Nephron (organoid): Measurements from ENCODE around the gene LCN2.

Experiments
- H3K27ac Mint-ChIP-seq, 3 experiments: 2 replicates each; pipeline ENCODE4 v1.8.0; 2020; ENCODE audit warnings: mixed read lengths in 3 of 3, mild to moderate bottlenecking in 2 of 3, moderate library complexity in 1 of 3
- H3K27me3 Mint-ChIP-seq: 2 replicates; pipeline ENCODE4 v1.8.0; 2021; ENCODE audit warnings: low read depth, mild to moderate bottlenecking, moderate library complexity, mixed read lengths
- H3K36me3 Mint-ChIP-seq: 2 replicates; pipeline ENCODE4 v1.8.0; 2020; ENCODE audit warnings: low read depth, mixed read lengths
- H3K4me1 Mint-ChIP-seq: 2 replicates; pipeline ENCODE4 v1.8.0; 2020; ENCODE audit warnings: mixed read lengths
- H3K4me3 Mint-ChIP-seq, 3 experiments: 2 replicates each; pipeline ENCODE4 v1.8.0; 2020; ENCODE audit warnings: mild to moderate bottlenecking in 3 of 3, mixed read lengths in 3 of 3, moderate library complexity in 2 of 3
- H3K9me3 Mint-ChIP-seq: 2 replicates; pipeline ENCODE4 v1.8.0; 2020; ENCODE audit warnings: mixed read lengths
- CTCF ChIP-seq, 3 experiments: fragments of 200-600 bp; sonication (generic); IDR thresholded peaks; one replicate each; pipeline ENCODE4 v1.5.0; 2021; ENCODE audit warnings: antibody characterized with exemption in 3 of 3; ENCODE audit not compliant: unreplicated experiment in 3 of 3

Gene LCN2

DNA sequence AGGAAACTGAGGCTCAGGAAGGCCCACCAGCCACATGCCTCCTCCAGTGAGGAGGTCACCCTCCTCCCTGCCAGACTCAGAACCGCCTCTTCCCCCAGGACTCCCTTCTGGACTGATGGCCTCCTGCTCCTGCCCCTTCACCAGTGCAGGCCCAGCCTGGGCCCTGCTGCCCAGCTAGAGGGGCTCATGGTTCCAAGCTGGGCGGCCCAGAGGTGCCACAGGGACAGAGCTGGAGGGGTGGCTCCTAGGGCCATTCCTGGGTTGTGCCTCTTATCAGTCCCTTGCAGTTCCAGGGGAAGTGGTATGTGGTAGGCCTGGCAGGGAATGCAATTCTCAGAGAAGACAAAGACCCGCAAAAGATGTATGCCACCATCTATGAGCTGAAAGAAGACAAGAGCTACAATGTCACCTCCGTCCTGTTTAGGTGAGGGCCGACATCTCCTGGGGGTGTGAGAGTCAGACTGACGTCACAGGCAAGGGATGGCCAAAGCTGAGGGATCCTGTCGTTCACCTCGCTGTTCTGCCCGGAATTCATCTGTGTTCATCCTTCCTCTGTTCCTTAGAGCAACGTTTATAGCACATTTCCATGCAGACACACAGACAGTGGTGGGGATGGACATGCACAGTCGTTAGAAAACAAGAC lies 819 bp downstream of the LCN2 start:
- peak overlapping the region in 2 of 3 experiments; percentile 50 to 66 for H3K27ac Mint-ChIP-seq
- no peak overlapping the region for H3K4me3 Mint-ChIP-seq
- peaks cover 18% of the 10 kb centered on the region for H3K4me1 Mint-ChIP-seq
- H3K27me3 Mint-ChIP-seq, result no peaks in the 10 kb centered on the region
- TF ChIP-seq CTCF (IDR thresholded peaks at IDR 0.05; ENCODE audit: unreplicated experiment in 3 of 3), result no peak
- H3K9me3 Mint-ChIP-seq, result no peaks in the 10 kb centered on the region
- no peaks in the 10 kb centered on the region for H3K36me3 Mint-ChIP-seq

DNA sequence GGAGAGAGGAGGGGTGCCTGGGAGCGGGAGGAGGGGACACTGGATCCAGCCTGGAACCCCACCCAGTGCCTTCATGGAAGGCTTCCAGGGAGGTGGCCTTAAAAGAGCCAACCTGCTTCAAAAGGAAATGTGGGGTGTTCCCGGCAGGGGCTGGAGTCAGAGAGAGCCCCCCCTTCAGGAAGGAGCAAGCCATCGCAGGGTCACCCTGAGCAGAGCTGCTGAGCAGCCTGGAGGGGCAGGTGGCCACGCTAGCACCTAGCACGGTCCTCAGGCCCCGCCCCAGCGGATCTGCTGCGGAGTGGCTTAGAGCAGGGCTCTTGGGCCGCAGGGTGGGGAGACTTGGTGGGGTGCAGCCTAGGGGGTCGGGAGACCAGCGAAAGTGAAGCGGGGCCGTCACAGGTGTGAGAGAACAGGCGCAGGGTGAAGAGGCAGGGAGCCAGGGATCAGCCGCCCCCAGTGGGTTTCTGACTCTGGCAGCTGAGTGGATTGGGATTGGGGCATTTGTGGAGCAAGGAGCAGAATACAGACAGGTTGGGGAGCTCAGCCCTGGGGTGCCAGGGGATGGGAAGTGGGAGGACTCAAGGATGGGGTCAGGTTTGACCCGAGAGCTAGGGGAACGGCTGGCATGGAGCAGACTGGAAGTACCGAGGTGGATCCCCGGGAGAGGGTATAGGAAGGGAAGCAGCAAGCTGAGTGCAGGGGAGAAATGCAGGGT lies 1.5 kb downstream of the LCN2 start:
- H3K27ac Mint-ChIP-seq, result peak overlapping the region in 2 of 3 experiments; percentile 50 to 66

GRCh38 chr9:128151309-128152132 lies 2.3 kb downstream of the LCN2 start:
- H3K36me3 Mint-ChIP-seq, result no peaks in the 10 kb centered on the region
- H3K27ac Mint-ChIP-seq, result peak overlapping the region in 1 of 3 experiments; percentile 50
- no peaks in the 10 kb centered on the region for H3K27me3 Mint-ChIP-seq
- no peak overlapping the region for H3K4me3 Mint-ChIP-seq
- TF ChIP-seq CTCF (IDR thresholded peaks at IDR 0.05; ENCODE audit: unreplicated experiment in 3 of 3), result no peak
- peaks cover 16% of the 10 kb centered on the region for H3K4me1 Mint-ChIP-seq
- no peaks in the 10 kb centered on the region for H3K9me3 Mint-ChIP-seq

More for the DNA sequence above, 1.5 kb downstream of the LCN2 start:
- H3K4me1 Mint-ChIP-seq, result peaks cover 18% of the 10 kb centered on the region
- TF ChIP-seq CTCF (IDR thresholded peaks at IDR 0.05; ENCODE audit: unreplicated experiment in 3 of 3), result no peak
- no peak overlapping the region for H3K4me3 Mint-ChIP-seq
- no peaks in the 10 kb centered on the region for H3K9me3 Mint-ChIP-seq
- no peaks in the 10 kb centered on the region for H3K27me3 Mint-ChIP-seq
- H3K36me3 Mint-ChIP-seq, result no peaks in the 10 kb centered on the region

DNA sequence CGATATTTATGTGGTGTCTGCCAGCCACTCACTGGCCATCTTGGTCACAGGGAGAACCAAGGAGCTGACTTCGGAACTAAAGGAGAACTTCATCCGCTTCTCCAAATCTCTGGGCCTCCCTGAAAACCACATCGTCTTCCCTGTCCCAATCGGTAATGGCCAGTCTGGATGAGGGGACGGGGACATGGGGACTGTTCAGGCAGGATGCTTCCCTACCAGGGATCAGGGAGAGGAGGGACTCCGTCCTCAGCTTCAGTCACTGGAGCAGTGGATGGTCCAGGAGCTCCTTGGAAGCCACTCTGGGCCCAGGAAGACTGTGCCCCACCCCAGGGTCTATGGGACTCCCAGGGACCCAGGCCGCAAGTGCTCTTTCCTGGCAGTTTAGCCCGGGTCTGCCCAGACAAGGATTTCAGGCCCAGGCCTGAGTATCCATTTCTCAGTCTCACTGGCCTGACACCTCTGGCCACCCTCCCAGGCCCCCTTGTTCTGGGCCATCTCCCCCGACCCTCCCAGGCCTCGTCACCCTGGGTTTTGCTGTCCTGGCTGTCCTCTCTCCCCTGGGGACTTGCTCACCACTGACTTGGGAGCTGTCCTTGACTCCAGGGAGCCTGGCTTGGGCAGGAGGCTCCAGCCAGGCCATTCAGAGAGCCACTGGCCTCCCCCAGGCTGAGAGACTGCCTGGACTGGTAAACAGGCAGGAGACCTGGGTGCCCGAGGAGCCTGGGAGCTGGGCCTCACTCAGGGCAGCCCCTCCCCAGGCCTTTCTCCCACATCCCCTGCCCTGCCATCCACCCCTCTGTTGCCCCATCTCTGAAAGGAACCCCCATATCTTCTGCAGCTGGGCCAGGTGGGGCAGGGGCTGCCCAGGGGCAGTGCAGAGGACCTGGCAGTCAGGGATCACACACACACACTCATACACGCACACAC lies 3.1 kb downstream of the LCN2 start:
- Mint-ChIP-seq H3K9me3 (no peaks in the 10 kb centered on the region), H3K27ac (no peak overlapping the region), H3K27me3 (no peaks in the 10 kb centered on the region), H3K4me1 (peaks cover 11% of the 10 kb centered on the region), H3K36me3 (no peaks in the 10 kb centered on the region), H3K4me3 (no peak overlapping the region)
- TF ChIP-seq CTCF (IDR thresholded peaks at IDR 0.05; ENCODE audit: unreplicated experiment in 3 of 3), result no peak

GRCh38 chr9:128153060-128153946 lies 4.0 kb downstream of the LCN2 start:
- no peak overlapping the region for H3K27ac Mint-ChIP-seq
- H3K4me3 Mint-ChIP-seq, result no peak overlapping the region
- no peaks in the 10 kb centered on the region for H3K9me3 Mint-ChIP-seq
- H3K36me3 Mint-ChIP-seq, result no peaks in the 10 kb centered on the region
- H3K27me3 Mint-ChIP-seq, result no peaks in the 10 kb centered on the region
- peaks cover 11% of the 10 kb centered on the region for H3K4me1 Mint-ChIP-seq
- no peak for TF ChIP-seq CTCF (IDR thresholded peaks at IDR 0.05; ENCODE audit: unreplicated experiment in 3 of 3)
